Measurements from ENCODE around the gene MEGF11.
"Not testable (repeated sequence)": the region's sequence is repeated elsewhere in the genome, so short reads cannot be mapped to it uniquely, and the experiment has no call there.

MEGF11 gene

GRCh38 chr15:65869954-65870871, 383.3 kb downstream of the MEGF11 start:
- peak; percentile 21 for DNase-seq

DNA sequence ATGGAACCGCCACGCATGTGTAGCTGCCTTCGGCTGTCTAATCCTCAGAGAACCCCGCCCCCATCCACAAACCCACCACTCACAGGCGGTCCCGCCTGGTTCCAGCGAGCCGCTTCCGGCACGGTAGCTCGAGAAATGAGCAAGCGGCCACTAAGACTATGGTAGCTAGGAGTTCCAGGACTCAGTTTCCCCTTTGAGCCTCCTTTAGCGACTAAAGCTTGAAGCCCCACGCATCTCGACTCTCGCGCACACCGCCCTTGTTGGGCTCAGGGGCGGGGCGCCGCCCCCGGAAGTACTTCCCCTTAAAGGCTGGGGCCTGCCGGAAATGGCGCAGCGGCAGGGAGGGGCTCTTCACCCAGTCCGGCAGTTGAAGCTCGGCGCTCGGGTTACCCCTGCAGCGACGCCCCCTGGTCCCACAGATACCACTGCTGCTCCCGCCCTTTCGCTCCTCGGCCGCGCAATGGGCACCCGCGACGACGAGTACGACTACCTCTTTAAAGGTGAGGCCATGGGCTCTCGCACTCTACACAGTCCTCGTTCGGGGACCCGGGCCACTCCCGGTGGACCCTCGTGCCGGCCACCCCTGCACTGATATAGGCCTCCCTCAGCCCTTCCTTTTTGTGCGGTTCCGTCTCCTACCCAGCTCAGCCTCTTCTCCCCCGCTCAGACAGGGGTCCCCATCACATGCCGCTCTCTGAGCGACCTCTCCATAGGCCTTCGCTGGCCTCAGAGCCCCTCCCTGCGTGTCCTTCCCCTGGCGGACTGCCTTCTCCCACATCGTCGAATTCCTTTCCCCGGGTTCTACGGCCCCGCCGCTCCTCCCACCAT, 384.2 kb downstream of the MEGF11 start, which contains the start of gene RAB11A:
Gene RAB11A, plus strand, starts transcription at position 366 of the 828 bp plus-strand sequence. Its CDS starts 95 bp downstream, at position 461.
- peak; percentile 91 for DNase-seq

DNA sequence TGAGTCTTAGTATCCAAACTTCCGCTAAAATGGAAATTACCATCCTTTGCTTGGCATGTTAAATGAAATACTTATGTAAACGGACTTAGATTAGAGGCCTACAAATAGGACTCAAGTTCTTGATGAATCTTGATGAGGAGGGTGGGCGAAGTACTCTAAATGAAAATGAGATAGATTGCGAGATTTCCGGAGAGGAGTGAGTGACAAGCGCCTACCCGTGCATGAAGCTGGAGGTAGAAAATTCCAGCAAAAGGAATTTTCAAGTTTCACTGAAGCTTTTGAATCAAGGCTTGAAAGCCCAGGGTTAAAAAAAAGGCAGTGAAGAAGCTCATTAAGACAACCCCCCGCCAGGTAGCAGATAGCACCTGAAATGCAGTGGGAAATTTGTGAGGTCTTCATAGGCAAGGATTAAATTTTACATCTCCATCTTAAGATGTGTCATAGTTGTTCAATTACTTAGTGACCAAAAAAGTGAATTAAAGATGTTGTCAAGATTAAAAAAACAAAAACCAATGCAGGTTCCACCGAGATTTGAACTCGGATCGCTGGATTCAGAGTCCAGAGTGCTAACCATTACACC, 384.9 kb downstream of the MEGF11 start:
- no peak for DNase-seq

- not testable (repeated sequence) for DNase-seq
These were observed 385.6 kb downstream of the MEGF11 start for GRCh38 chr15:65867933-65868332.

DNA sequence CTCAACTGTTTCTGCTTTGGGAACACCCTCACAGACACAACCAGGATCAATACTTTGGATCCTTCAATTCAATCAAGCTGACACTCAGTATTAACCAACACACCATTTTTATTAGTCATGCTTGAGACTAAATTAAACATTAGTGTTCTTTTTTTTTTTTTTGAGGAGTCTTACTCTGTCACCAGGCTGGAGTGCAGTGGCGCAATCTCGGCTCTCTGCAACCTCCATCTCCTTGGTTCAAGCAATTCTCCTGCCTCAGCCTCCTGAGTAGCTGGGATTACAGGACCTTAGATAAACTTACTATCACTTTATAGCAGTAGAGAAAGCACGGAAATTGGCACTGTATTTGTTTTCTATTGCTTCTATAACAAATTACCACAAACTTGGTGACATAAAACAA, 386.3 kb downstream of the MEGF11 start:
- DNase-seq, result no peak

DNA sequence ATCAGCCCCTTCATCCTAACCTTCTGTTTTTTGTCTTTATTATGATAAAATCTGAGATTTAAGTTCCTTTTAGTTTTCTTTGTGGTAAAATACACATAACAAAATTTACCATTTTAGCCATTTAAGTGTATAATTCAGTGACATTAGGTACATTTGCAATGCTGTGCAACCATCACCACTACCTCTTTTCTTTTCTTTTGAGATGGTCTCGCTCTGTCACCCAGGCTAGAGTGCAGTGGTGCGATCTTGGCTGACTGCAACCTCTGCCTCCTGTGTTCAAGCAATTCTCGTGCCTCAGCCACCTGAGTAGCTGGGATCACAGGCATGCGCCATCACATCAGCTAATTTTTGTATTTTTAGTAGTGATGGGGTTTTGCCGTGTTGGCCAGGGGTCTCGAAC, 390.4 kb downstream of the MEGF11 start:
- no peak for DNase-seq

GRCh38 chr15:65862682-65863081, 390.9 kb downstream of the MEGF11 start:
- DNase-seq, result no peak

DNA sequence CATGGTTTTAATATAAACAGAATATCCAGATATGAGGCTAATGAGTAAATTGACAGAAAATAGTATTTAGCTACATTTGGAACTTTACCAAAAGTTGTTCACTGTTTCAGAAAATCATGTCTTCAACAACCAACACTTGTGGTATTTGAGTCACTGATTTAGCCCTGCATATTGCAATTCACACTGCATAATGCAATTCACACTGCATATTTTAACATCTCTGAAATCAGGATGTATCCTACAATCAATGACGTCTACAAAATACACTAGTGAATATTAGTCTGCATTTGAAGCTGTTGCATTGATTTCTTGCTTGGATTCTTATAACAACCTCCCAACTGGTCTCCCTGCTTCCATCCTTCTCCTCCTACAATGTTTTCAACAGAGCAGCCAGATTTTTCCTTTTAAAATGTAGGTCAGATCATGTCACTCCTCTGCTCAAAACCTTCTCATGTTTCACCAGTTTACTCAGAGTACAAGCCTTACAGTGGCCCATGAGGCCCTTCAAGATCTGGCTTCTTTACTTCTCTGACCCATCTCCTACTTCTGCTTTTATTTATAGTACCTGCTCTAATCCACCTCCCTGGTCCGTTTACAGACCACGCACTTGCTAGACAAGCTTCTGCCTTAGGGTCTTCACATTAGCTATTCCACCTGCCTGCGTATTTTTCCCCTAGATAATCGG, 395.7 kb downstream of the MEGF11 start:
- no peak for DNase-seq

DNA sequence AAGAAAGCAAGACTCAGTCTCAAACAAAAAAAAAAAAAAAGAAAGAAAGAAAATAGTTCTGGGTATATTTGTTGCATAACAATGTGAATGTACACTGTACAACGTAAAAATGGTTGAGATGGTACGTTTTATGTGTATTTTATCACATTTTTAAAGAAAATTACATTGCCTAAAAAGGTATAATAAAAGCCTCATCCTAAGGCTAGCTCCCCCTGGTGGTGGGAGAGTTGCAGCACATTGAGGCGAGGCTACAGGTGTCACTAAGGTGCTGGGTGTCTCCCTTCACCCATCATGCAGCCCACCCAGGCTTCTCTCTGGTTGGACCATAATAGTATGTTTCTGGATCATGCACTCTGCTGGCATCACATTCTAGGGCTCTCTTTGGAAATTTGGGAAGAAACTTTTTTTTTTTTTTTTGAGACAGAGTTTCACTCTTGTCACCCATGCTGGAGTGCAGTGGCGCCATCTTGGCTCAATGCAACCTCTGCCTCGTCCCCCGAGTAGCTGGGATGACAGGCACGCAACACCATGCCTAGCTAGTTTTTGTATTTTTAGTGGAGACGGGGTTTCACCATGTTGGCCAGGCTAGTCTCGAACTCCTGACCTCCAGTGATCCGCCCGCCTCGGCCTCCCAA, 396.6 kb downstream of the MEGF11 start:
- DNase-seq, result peak; percentile 14

DNA sequence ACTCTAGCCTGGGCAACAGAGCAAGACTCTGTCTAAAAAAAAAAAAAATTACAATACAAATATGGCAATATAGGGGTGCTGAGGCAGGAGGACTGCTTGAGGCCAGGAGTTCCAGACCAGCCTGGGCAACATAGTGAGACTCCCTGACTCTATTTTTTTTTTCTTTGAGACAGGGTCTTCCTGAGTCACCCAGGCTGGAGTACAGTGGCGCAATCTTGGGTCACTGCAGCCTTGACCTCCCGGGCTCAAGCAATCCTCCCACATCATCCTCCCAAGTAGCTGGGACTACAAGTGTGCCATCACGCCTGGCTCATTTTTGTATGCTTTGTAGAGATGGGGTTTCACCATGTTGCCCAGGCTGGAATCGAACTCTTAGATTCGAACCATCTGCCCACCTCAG, 401.6 kb downstream of the MEGF11 start:
- DNase-seq, result no peak

GRCh38 chr15:65847989-65848388, 405.6 kb downstream of the MEGF11 start:
- no peak for DNase-seq

- no peak for DNase-seq
These were observed 407.6 kb downstream of the MEGF11 start for GRCh38 chr15:65845826-65846519.
